Right renal pelvis (tissue), 4 donors: ENCODE data around the gene AKR1C3. TPM values are rescaled to one million over a fixed set of nuclear protein-coding genes. Genes with fewer than 3 reads are reported as not detected.
"Not testable (repeated sequence)": the region's sequence is repeated elsewhere in the genome, so short reads cannot be mapped to it uniquely, and the experiment has no call there.

Experiments used
- DNase-seq, 4 donors: peaks; one replicate each; pipeline ENCODE4 v3.0.0-alpha.2; 2013; ENCODE audit warnings: low read depth in 4 of 4, low spot score in 3 of 4, missing footprints in 1 of 4
- polyA plus RNA-seq, 4 donors: library from polyadenylated mRNA; unstranded; fragments of 120-200 nt; gene quantifications; one replicate each; pipeline ENCODE4 v1.2.1, GENCODE V29; 2013; ENCODE audit not compliant: insufficient read length in 4 of 4

Gene AKR1C3
- polyA plus RNA-seq, 4 donors, result 59.0 to 81.7 (median 67.8) TPM

GRCh38 chr10:5081091-5081490, 13.1 kb upstream of the AKR1C3 start:
- DNase-seq, result no peak

GRCh38 chr10:5088703-5089261, 5.4 kb upstream of the AKR1C3 start:
- DNase-seq, result no peak

GRCh38 chr10:5089865-5090264, 4.3 kb upstream of the AKR1C3 start:
- no peak for DNase-seq

- no peak for DNase-seq
Observed at GRCh38 chr10:5090551-5090950, 3.7 kb upstream of the AKR1C3 start.

- DNase-seq, result no peak
Observed at GRCh38 chr10:5091196-5091595, 3.0 kb upstream of the AKR1C3 start.

GRCh38 chr10:5092375-5092774, 1.8 kb upstream of the AKR1C3 start:
- DNase-seq, result no peak

- DNase-seq, result no peak
Observed at GRCh38 chr10:5092848-5093790, 1.1 kb upstream of the AKR1C3 start.

GRCh38 chr10:5095687-5096086, 1.5 kb downstream of the AKR1C3 start:
- DNase-seq, result no peak

GRCh38 chr10:5096108-5096507, 1.9 kb downstream of the AKR1C3 start:
- no peak for DNase-seq

GRCh38 chr10:5102479-5102878, 8.3 kb downstream of the AKR1C3 start:
- DNase-seq, result not testable (repeated sequence)

- no peak for DNase-seq
Observed at GRCh38 chr10:5103481-5103880, 9.3 kb downstream of the AKR1C3 start.

GRCh38 chr10:5105626-5106025, 11.4 kb downstream of the AKR1C3 start:
- no peak for DNase-seq

GRCh38 chr10:5106553-5106952, 12.3 kb downstream of the AKR1C3 start:
- no peak for DNase-seq

GRCh38 chr10:5107860-5108526, 13.8 kb downstream of the AKR1C3 start:
- DNase-seq, result no peak

GRCh38 chr10:5108658-5109416, 14.6 kb downstream of the AKR1C3 start:
- no peak for DNase-seq

- not testable (repeated sequence) for DNase-seq
Observed at GRCh38 chr10:5109861-5110260, 15.6 kb downstream of the AKR1C3 start.

GRCh38 chr10:5116621-5117020, 22.4 kb downstream of the AKR1C3 start:
- no peak for DNase-seq

GRCh38 chr10:5117026-5117425, 22.8 kb downstream of the AKR1C3 start:
- DNase-seq, result no peak

GRCh38 chr10:5119997-5120396, 25.8 kb downstream of the AKR1C3 start:
- not testable (repeated sequence) for DNase-seq

GRCh38 chr10:5123886-5124285, 29.7 kb downstream of the AKR1C3 start:
- no peak for DNase-seq
